Forelimb muscle (tissue), 1 donor: Measurements from ENCODE around the gene AVP. TPM values are rescaled to one million over a fixed set of nuclear protein-coding genes. Genes with fewer than 3 reads are reported as not detected.
"Not testable (repeated sequence)": the region's sequence is repeated elsewhere in the genome, so short reads cannot be mapped to it uniquely, and the experiment has no call there.

Experiments
- DNase-seq: peaks from one replicate; pipeline ENCODE4 v3.0.0-alpha.2; 2013; ENCODE audit warnings: low read depth
- polyA plus RNA-seq: library from polyadenylated mRNA; unstranded; fragments of 120-200 nt; gene quantifications from one replicate; pipeline ENCODE4 v1.2.1, GENCODE V29; 2013; ENCODE audit not compliant: insufficient read length

AVP gene
- polyA plus RNA-seq, result not detected

DNA sequence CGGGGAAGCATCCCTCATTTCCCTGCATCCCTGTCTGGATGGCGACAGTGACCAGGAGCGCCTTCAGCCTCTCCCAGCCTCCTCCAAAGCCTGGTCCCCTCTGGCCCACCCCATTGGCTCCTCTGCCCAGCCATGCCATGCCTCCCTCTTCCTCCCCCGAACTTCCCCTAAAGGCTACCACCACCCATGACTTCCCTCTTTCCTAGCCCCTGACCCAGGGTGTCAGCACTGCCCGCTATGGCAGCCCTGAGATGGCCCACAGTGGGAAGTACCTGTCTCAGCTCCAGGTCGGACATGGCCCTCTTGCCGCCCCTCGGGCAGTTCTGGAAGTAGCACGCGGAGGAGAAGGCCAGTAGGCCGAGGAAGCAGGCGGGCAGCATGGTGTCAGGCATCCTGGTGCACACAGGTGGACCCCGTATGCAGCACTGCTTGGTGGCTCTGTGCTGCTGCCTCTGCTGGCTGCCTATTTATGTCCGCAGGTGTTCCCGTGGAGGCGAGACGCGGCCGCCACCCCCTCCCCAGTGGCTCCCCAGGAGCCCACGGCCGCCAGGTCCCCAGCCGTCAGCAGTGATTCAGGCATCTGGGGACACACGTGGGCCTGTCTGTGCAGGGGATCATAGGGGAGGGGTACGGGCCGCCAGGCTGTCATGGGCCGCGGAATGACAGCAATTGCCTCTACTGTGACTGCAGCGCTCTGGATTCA lies at the start of gene AVP:
TSS of gene AVP (minus strand) at position 442 of the 703 bp plus-strand sequence. CDS start at position 392, 50 bp downstream.
- no peak for DNase-seq

GRCh38 chr20:3134151-3134550 lies 49.6 kb upstream of the AVP start:
- no peak for DNase-seq

GRCh38 chr20:3133155-3133554 lies 48.6 kb upstream of the AVP start:
- no peak for DNase-seq

DNA sequence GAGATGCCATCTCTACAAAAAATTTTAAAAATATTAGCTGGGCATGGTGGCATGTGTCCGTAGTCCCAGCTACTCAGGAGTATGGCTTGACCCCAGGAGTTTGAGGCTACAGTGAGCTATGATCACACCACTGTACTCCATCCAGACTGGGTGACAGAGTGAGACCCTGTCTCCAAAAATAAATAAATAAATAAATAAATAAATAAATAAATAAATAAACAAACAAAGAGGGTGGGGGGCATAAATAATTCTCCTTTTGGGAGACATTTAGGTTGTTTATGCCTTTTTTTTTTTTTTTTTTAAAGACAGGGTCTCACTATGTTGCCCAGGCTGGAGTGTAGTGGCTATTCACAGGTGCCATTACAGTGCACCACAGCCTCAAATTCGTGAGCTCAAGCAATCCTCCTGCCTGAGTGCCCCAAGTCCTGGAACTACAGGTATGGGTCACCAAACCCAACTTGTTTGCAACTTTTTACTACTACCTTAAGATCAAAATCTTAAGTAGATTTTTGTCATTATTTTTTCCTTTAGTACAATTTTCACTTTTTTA lies 45.6 kb upstream of the AVP start:
- no peak for DNase-seq

DNA sequence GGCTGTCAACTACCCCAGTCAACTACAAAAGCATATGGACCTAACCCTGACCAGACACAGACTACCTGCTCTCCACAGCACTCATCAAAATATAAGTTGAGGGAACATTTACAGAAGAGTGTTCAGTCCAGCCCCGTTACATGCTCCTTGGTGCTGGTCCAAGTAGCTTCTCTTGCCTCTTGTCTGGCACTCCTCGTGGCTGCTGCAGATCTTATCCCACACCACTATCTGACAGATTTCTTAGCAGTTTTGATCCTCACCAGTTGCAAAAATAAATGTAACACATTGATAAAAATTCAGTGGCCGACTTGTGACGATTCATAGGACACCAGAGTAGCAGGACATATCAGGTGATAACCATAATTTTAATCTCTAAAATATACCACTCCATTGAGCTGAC lies 44.6 kb upstream of the AVP start:
- DNase-seq, result no peak

DNA sequence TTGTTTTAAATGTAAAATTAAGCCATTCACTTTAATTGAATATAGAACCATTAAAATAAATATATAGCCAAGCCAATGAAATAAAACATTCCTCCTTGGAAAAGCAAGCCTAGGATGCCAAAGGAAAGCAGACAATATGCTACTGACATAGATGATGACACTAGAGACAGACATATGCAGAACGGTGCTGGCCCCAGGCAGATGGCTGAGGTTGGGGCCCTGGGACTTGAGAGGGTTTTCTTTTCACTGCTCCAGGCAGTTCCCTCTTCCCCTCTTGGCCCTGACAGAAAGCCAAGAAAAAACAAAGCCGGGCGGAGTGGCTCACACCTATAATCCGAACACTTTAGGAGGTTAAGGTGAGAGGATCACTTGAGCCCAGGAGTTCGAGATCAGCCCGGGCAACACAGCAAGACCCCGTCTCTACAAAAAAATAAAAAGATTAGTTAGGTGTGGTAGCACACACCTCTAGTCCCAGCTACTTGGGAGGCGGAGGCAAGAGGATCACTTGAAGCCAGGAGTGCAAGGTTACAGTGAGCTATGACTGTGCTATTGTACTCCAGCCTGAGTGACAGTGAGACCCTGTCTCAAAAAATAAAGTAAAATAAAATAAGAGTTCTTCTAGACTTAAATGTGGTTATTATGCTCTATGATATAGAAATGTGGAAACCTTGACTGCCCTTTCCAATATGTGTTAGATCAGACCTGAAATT lies 43.9 kb upstream of the AVP start:
- DNase-seq, result no peak

DNA sequence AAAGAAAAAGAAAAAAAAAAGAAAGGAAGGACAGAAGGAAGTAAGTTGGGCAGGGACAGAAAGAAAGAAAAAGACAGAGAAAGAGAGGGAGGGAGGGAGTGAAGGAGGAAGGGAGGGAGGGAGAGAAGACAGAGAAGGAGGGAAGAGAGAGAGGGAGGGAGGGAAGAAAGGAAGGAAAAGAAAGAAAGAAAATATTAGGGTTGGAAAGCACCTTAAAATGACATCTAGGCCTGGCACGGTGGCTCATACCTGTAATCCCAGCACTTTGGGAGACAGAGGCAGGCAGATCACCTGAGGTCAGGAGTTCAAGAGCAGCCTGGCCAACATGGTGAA lies 42.0 kb upstream of the AVP start:
- DNase-seq, result no peak

DNA sequence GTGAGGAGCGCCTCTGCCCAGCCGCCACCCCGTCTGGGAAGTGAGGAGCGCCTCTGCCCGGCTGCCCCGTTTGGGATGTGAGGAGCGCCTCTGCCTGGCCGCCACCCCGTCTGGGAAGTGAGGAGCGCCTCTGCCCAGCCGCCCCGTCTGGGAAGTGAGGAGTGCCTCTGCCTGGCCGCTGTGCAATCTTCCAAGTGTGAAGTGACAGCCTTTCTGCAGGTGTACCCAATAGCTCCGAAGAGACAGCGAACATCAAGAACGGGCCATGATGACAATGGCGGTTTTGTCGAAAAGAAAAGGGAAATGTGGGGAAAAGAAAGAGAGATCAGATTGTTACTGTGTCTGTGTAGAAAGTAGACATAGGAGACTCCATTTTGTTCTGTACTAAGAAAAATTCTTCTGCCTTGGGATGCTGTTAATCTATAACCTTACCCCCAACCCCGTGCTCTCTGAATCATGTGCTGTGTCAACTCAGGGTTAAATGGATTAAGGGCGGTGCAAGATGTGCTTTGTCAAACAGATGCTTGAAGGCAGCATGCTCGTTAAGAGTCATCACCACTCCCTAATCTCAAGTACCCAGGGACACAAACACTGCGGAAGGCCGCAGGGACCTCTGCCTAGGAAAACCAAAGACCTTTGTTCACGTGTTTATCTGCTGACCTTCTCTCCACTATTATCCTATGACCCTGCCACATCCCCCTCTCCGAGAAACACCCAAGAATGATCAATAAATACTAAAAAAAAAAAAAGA lies 41.4 kb upstream of the AVP start:
- DNase-seq, result not testable (repeated sequence)

DNA sequence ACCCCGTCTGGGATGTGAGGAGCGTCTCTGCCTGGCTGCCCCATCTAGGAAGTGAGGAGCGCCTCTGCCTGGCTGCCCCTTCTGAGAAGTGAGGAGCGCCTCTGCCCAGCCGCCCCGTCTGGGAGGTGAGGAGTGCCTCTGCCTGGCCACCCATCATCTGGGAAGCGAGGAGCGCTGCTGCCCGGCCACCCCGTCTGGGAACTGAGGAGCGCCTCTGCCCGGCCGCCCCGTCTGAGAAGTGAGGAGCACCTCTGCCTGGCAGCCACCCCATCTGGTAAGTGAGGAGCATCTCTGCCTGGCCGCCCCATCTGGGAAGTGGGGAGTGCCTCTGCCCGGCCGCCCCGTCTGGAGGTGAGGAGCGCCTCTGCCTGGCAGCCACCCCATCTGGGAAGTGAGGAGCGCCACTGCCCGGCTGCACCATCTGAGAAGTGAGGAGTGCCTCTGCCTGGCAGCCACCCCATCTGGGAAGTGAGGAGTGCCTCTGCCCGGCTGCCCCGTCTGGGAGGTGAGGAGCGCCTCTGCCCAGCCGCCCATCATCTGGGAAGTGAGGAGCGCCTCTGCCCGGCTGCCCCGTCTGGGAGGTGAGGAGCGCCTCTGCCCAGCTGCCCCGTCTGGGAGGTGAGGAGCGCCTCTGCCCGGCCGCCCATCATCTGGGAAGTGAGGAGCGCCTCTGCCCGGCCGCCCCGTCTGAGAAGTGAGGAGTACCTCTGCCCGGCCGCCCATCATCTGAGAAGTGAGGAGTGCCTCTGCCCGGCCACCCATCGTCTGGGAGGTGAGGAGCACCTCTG lies 40.4 kb upstream of the AVP start:
- DNase-seq, result not testable (repeated sequence)

DNA sequence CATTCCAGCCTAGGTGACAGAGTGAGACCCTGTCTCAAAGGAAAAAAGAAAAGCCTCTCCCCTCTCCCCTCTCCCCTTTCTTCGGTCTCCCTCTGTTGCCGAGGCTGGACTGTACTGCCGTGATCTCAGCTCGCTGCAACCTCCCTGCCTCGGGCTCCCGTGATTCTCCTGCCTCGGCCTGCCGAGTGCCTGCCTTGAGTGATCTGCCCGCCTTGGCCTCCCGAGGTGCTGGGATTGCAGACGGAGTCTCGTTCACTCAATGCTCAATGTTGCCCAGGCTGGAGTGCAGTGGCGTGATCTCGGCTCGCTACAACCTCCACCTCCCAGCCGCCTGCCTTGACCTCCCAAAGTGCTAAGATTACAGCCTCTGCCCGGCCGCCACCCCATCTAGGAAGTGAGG lies 39.6 kb upstream of the AVP start:
- DNase-seq, result not testable (repeated sequence)

DNA sequence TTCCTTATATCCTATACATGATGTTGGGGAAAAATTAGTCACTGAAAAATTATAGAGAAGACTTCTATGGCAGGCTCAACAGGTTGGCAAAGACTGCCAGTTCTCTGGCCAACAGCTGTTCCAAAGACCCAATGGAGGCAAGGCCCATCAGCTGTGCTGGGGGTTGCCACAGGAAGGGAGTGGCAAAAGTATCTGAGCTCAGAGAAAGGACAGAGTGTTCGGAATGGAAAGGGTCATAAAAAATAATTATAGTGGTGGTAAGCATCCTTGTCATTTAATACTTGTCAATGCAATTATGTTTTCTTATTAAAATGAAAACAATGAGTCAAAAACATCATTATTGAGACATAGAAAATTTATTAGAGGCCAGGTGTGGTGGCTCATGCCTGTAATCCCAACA lies 39.0 kb upstream of the AVP start:
- no peak for DNase-seq

GRCh38 chr20:3121955-3122610 lies 37.6 kb upstream of the AVP start:
- DNase-seq, result no peak

DNA sequence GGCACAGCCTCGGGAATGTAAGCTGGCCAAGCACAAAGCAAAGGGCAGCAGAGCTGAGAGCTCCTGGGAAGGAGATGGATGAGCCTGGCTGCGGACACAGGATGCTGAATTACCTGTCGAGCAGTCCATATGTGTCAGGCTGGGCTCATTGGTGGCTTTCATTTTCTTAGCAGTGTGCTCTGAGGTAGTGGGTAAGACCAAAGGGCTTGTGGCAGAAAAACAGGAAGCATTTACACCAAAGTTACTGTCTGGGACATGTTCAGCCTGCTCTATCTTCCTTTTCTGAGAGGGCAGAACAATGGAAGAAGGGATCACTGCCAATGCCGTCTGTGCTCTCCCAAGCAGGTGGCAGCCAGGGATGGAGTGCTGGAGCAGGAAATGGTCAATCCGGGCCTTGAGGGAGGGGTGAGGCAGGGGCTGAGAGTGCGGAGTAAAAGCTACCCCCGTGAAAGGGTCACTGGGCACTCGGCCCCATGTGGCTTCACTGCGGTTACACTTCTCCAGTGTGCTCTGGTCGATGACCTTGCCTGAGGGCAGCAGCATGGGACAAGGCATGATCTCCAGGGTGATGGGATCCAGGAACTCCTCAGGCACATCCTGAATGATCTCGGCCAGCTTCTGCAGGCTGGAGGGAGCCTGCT lies 36.9 kb upstream of the AVP start:
- no peak for DNase-seq

- no peak for DNase-seq
These were observed 34.5 kb upstream of the AVP start for GRCh38 chr20:3119044-3119443.

- DNase-seq, result peak; percentile 49
These were observed 33.4 kb upstream of the AVP start for GRCh38 chr20:3117839-3118379.

DNA sequence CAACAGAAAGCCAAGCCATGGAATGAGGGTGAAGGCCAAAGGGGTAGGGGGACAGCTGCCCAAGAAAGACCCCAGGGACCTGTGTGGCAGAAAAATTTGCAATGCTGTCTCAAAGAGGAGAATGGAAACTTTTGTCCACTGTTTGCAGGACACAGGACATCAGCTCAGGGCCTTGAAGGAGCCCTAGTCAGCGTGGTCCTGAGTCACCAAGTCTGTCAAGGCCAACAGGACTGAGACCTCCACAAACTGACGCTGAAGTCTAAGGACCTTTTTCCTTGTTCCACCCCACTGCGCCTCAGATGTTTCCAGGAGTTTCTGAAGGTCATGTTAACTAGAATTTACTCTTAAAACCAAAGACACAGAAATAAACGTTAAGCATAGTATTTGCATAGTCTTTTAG lies 31.8 kb upstream of the AVP start:
- DNase-seq, result no peak

- DNase-seq, result peak; percentile 22
These were observed 30.9 kb upstream of the AVP start for GRCh38 chr20:3115190-3116107.

- no peak for DNase-seq
These were observed 27.5 kb upstream of the AVP start for GRCh38 chr20:3111995-3112394.

GRCh38 chr20:3111507-3111906 lies 27.0 kb upstream of the AVP start:
- no peak for DNase-seq
